ENCODE data around the gene SMIM38. TPM values are rescaled to one million over a fixed set of nuclear protein-coding genes. Genes with fewer than 3 reads are reported as not detected.
"Not testable (repeated sequence)": the region's sequence is repeated elsewhere in the genome, so short reads cannot be mapped to it uniquely, and the experiment has no call there.

Gene SMIM38
- polyA plus RNA-seq, 1 of the 3 experiments (the other 2 are of a cell fraction), result 0.13 TPM

DNA sequence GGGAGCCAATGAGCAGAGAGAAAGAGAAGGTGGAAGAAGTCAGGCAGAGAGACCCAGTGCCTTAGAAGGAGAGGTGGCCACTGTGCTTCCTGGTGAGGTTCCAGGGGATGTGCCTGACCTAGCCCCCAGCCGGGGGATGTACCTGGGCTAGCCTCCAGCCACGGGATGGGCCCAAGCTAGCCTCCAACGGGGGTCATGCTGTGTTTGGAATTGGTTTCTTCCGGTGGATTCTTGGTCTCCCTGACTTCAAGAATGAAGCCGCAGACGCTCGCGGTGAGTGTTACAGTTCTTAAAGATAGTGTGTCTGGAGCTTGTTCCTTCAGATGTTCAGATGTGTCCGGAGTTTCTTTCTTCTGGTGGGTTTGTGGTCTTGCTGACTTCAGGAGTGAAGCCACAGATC is 6.9 kb upstream of the SMIM38 start:
- H3F3A ChIP-seq (replicated peaks; ENCODE audit: insufficient read depth), result no peaks in the 10 kb centered on the region
- no peak overlapping the region for H3K27ac ChIP-seq (ENCODE audit: low read depth in 2 of 2, low read length in 1 of 2)
- ChIA-PET POLR2A (no interaction called here), CTCF (interaction anchor here (1.7 kb wide), 1 partner anchor 18 kb away, joined by 6 read pairs; no protein-coding TSS in a partner anchor)
- no peak for DNase-seq
- H3K4me2 ChIP-seq, result no peak overlapping the region
- no peaks in the 10 kb centered on the region for H4K20me1 ChIP-seq (ENCODE audit: insufficient read depth)
- no peaks in the 10 kb centered on the region for H3K9me2 ChIP-seq
- no peak overlapping the region for H3K4me3 ChIP-seq (ENCODE audit: low read depth in 2 of 2, low read length in 1 of 2)
- 77% methylated on average over 9 of the region's 9 CpGs for WGBS (ENCODE audit: low lambda C conversion rate)
- no peaks in the 10 kb centered on the region for H3K4me1 ChIP-seq (ENCODE audit: control insufficient read depth in 1 of 2, insufficient read depth in 2 of 2, low read depth in 1 of 2, low read length in 1 of 2)
- TF ChIP-seq, protein P1, sequence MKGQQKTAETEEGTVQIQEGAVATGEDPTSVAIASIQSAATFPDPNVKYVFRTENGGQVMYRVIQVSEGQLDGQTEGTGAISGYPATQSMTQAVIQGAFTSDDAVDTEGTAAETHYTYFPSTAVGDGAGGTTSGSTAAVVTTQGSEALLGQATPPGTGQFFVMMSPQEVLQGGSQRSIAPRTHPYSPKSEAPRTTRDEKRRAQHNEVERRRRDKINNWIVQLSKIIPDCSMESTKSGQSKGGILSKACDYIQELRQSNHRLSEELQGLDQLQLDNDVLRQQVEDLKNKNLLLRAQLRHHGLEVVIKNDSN (IDR thresholded peaks at IDR 0.05; ENCODE audit: borderline replicate concordance, low read depth), result no peak
- TF ChIP-seq TEAD4 (IDR thresholded peaks at IDR 0.05; ENCODE audit: borderline replicate concordance, insufficient read depth) (no peak), RCOR1 (IDR thresholded peaks at IDR 0.05; ENCODE audit: low read length) (no peak), FOXJ3 (CRISPR knock-in tag; IDR thresholded peaks at IDR 0.05) (no peak), NFIC (IDR thresholded peaks at IDR 0.05; ENCODE audit: borderline replicate concordance) (no peak), TAF1 (IDR thresholded peaks at IDR 0.05; ENCODE audit: borderline replicate concordance, low read depth, low read length) (no peak), NRF1 (IDR thresholded peaks at IDR 0.05; ENCODE audit: low read depth, low read length) (no peak), SIN3A (IDR thresholded peaks at IDR 0.05; ENCODE audit: borderline replicate concordance, low read depth, low read length) (no peak), RFX5 (IDR thresholded peaks at IDR 0.05; ENCODE audit: low read length) (no peak), EP300 (IDR thresholded peaks at IDR 0.05; ENCODE audit: borderline replicate concordance in 1 of 2, low read depth in 1 of 2, low read length in 1 of 2) (no peak), RXRA (IDR thresholded peaks at IDR 0.05; ENCODE audit: borderline replicate concordance, low read depth) (no peak), FOXM1 (IDR thresholded peaks at IDR 0.05; ENCODE audit: low read depth) (no peak), ELF1 (IDR thresholded peaks at IDR 0.05) (no peak), EZH2phosphoT487 (IDR thresholded peaks at IDR 0.05; ENCODE audit: borderline replicate concordance, low read depth) (no peak)
- TF ChIP-seq, protein P2, sequence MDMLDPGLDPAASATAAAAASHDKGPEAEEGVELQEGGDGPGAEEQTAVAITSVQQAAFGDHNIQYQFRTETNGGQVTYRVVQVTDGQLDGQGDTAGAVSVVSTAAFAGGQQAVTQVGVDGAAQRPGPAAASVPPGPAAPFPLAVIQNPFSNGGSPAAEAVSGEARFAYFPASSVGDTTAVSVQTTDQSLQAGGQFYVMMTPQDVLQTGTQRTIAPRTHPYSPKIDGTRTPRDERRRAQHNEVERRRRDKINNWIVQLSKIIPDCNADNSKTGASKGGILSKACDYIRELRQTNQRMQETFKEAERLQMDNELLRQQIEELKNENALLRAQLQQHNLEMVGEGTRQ (IDR thresholded peaks at IDR 0.05; ENCODE audit: borderline replicate concordance, low read depth, low read length), result no peak
- TF ChIP-seq, protein P3, sequence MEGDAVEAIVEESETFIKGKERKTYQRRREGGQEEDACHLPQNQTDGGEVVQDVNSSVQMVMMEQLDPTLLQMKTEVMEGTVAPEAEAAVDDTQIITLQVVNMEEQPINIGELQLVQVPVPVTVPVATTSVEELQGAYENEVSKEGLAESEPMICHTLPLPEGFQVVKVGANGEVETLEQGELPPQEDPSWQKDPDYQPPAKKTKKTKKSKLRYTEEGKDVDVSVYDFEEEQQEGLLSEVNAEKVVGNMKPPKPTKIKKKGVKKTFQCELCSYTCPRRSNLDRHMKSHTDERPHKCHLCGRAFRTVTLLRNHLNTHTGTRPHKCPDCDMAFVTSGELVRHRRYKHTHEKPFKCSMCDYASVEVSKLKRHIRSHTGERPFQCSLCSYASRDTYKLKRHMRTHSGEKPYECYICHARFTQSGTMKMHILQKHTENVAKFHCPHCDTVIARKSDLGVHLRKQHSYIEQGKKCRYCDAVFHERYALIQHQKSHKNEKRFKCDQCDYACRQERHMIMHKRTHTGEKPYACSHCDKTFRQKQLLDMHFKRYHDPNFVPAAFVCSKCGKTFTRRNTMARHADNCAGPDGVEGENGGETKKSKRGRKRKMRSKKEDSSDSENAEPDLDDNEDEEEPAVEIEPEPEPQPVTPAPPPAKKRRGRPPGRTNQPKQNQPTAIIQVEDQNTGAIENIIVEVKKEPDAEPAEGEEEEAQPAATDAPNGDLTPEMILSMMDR (IDR thresholded peaks at IDR 0.05), result no peak
- TF ChIP-seq, protein P4, sequence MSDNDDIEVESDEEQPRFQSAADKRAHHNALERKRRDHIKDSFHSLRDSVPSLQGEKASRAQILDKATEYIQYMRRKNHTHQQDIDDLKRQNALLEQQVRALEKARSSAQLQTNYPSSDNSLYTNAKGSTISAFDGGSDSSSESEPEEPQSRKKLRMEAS (IDR thresholded peaks at IDR 0.05; ENCODE audit: low read depth), result no peak
- TF ChIP-seq, protein P5, sequence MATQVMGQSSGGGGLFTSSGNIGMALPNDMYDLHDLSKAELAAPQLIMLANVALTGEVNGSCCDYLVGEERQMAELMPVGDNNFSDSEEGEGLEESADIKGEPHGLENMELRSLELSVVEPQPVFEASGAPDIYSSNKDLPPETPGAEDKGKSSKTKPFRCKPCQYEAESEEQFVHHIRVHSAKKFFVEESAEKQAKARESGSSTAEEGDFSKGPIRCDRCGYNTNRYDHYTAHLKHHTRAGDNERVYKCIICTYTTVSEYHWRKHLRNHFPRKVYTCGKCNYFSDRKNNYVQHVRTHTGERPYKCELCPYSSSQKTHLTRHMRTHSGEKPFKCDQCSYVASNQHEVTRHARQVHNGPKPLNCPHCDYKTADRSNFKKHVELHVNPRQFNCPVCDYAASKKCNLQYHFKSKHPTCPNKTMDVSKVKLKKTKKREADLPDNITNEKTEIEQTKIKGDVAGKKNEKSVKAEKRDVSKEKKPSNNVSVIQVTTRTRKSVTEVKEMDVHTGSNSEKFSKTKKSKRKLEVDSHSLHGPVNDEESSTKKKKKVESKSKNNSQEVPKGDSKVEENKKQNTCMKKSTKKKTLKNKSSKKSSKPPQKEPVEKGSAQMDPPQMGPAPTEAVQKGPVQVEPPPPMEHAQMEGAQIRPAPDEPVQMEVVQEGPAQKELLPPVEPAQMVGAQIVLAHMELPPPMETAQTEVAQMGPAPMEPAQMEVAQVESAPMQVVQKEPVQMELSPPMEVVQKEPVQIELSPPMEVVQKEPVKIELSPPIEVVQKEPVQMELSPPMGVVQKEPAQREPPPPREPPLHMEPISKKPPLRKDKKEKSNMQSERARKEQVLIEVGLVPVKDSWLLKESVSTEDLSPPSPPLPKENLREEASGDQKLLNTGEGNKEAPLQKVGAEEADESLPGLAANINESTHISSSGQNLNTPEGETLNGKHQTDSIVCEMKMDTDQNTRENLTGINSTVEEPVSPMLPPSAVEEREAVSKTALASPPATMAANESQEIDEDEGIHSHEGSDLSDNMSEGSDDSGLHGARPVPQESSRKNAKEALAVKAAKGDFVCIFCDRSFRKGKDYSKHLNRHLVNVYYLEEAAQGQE (IDR thresholded peaks at IDR 0.05; ENCODE audit: low read depth, low read length), result no peak
- H2AFZ ChIP-seq (ENCODE audit: low read depth), result no peak overlapping the region
- peaks cover 4% of the 10 kb centered on the region; the same call in 1 of the 2 replicates for H3K9me3 ChIP-seq
- H3K36me3 ChIP-seq (replicated peaks in 1 of 2; ENCODE audit: control insufficient read depth in 1 of 2, insufficient read depth in 2 of 2, low read length in 1 of 2), result no peaks in the 10 kb centered on the region
- H3K27me3 ChIP-seq (ENCODE audit: insufficient read depth), result no peaks in the 10 kb centered on the region
- H3K9ac ChIP-seq, result no peak overlapping the region
- no peaks in the 10 kb centered on the region for H3K79me2 ChIP-seq (ENCODE audit: insufficient read depth)

DNA sequence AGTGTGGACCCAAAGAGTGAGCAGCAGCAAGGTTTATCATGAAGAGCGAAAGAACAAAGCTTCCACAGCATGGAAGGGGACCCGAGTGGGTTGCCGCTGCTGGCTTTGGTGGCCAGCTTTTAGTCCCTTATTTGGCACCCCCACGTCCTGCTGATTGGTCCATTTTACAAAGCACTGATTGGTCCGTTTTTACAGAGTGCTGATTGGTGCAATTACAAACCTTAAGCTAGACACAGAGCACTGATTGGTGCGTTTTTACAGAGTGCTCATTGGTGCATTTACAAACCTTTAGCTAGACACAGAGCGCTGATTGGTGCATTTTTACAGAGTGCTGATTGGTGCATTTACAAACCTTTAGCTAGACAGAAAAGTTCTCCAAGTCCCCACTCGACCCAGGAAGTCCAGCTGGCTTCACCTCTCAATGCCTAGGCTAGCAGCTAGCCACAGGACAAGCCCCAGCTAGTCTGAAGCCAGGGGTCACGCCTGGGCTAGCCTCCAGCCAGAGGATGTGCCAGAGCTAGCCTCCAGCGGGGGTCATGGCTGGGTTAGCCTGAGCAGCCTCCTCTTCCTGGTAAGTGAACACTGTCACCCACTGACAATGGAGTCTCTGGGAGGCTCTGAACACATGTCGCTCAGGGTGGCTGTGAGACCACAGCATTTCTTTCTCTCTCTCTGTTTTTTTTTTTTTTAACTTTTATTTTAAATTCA is 6.2 kb upstream of the SMIM38 start:
- H3K79me2 ChIP-seq (ENCODE audit: insufficient read depth); H2AFZ ChIP-seq (ENCODE audit: low read depth); H3K36me3 ChIP-seq (replicated peaks in 1 of 2; ENCODE audit: control insufficient read depth in 1 of 2, insufficient read depth in 2 of 2, low read length in 1 of 2); H3K9me2 ChIP-seq; DNase-seq; H4K20me1 ChIP-seq (ENCODE audit: insufficient read depth); H3F3A ChIP-seq (replicated peaks; ENCODE audit: insufficient read depth); H3K4me3 ChIP-seq (ENCODE audit: low read depth in 2 of 2, low read length in 1 of 2); H3K27ac ChIP-seq (ENCODE audit: low read depth in 2 of 2, low read length in 1 of 2); H3K4me2 ChIP-seq; H3K27me3 ChIP-seq (ENCODE audit: insufficient read depth); H3K9me3 ChIP-seq; H3K4me1 ChIP-seq (ENCODE audit: control insufficient read depth in 1 of 2, insufficient read depth in 2 of 2, low read depth in 1 of 2, low read length in 1 of 2); H3K9ac ChIP-seq; POLR2A ChIA-PET: not testable (repeated sequence)
- CTCF ChIA-PET, result interaction anchor here (1.7 kb wide), 1 partner anchor 18 kb away, joined by 6 read pairs; no protein-coding TSS in a partner anchor
- 73% methylated on average over 8 of the region's 11 CpGs for WGBS (ENCODE audit: low lambda C conversion rate)

Measured in SK-N-SH (cell line).